ENCODE measurements around the gene PABPN1L. TPM values are rescaled to one million over a fixed set of nuclear protein-coding genes. Genes with fewer than 3 reads are reported as not detected.

PABPN1L gene
- total and polyA plus RNA-seq, 3 donors from 2014 or later = 0.34 to 0.93 TPM; not detected in 1

DNA sequence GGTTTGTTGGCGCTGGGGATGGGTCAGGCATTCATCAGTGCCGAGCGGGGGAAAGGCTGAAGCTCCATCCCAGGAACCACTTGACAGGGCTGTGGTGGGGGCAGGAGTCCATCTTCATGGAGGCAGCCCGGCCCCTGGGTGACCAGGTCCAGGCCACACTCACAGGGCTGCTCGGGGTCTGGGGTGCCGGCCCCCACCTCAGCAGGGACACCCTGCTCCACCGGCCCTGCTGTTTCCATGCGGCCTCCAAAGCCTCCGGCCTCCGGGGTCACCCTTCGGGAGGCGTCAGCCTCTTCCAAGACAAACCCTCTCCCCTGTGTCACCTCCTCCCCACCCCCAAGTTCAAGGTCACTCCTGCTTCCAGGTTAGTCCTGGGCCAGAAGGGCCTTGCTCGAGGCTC, 31.8 kb downstream of the PABPN1L start:
- DNase-seq = no peak
- intact Hi-C loops (cut with DNase I; ENCODE audit: low total_unique reads) = no loop called here
- whole genome bisulfite sequencing, 2 donors = 86 to 100% methylated on average over 3 to 13 of the region's 13 CpGs
- H3K27ac ChIP-seq = peak overlapping the region in 1 of 2 donors; percentile 45
- H3K27me3 ChIP-seq = no peaks in the 10 kb centered on the region
- TF ChIP-seq CTCF (IDR thresholded peaks at IDR 0.05) (no peak), POLR2A (IDR thresholded peaks at IDR 0.05) (no peak)
- no peak overlapping the region for H3K4me3 ChIP-seq
- H3K4me1 ChIP-seq = no peaks in the 10 kb centered on the region
- H3K36me3 ChIP-seq (ENCODE audit: low read depth, missing control alignments) = no peaks in the 10 kb centered on the region
- no peaks in the 10 kb centered on the region for H3K9me3 ChIP-seq

- Histone ChIP-seq H3K27ac (no peak overlapping the region), H3K27me3 (no peaks in the 10 kb centered on the region), H3K36me3 (ENCODE audit: low read depth, missing control alignments) (no peaks in the 10 kb centered on the region), H3K4me3 (no peak overlapping the region), H3K4me1 (no peaks in the 10 kb centered on the region), H3K9me3 (no peaks in the 10 kb centered on the region)
- DNase-seq = no peak
- TF ChIP-seq POLR2A (IDR thresholded peaks at IDR 0.05) (no peak), CTCF (IDR thresholded peaks at IDR 0.05) (no peak)
- intact Hi-C loops (cut with DNase I; ENCODE audit: low total_unique reads) = no loop called here
- WGBS, 2 donors = 85 to 96% methylated on average over 12 to 13 of the region's 13 CpGs
Observed at GRCh38 chr16:88833086-88833485, 33.4 kb downstream of the PABPN1L start.

GRCh38 chr16:88831838-88832237, 34.6 kb downstream of the PABPN1L start:
- DNase-seq = no peak
- intact Hi-C loops (cut with DNase I; ENCODE audit: low total_unique reads) = no loop called here
- no peak overlapping the region for H3K27ac ChIP-seq
- no peaks in the 10 kb centered on the region for H3K9me3 ChIP-seq
- H3K4me1 ChIP-seq = no peaks in the 10 kb centered on the region
- H3K36me3 ChIP-seq (ENCODE audit: low read depth, missing control alignments) = no peaks in the 10 kb centered on the region
- 87 to 98% methylated on average over 10 to 13 of the region's 13 CpGs for WGBS, 2 donors
- TF ChIP-seq POLR2A (IDR thresholded peaks at IDR 0.05) (no peak), CTCF (IDR thresholded peaks at IDR 0.05) (no peak)
- H3K27me3 ChIP-seq = no peaks in the 10 kb centered on the region
- no peak overlapping the region for H3K4me3 ChIP-seq

DNA sequence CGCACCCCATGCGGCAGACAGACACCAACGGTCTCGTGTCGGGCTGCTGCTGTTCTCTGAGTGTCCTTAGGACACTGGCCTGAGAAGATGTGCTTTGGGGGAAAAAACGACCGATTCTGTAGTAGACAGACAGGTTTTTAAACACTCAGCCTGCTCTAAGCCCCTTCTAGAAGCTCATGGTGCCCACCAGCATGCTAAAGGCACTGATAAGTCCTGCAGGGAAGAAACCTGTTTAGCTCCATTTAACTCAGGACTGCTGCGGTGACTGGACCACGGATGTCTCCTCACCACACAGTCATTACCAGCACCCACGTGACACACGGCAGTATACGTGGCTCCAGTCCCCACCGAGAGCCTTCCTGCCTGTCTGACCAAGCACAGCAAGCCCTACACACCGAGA, 35.7 kb downstream of the PABPN1L start:
- Histone ChIP-seq H3K27me3 (no peaks in the 10 kb centered on the region), H3K36me3 (ENCODE audit: low read depth, missing control alignments) (no peaks in the 10 kb centered on the region), H3K9me3 (no peaks in the 10 kb centered on the region), H3K4me1 (no peaks in the 10 kb centered on the region), H3K4me3 (no peak overlapping the region), H3K27ac (no peak overlapping the region)
- no peak for TF ChIP-seq POLR2A (IDR thresholded peaks at IDR 0.05)
- no peak for DNase-seq
- intact Hi-C loops (cut with DNase I; ENCODE audit: low total_unique reads) = no loop called here
- WGBS, 2 donors = 91 to 96% methylated on average over 13 to 14 of the region's 14 CpGs

- Histone ChIP-seq H3K9me3 (no peaks in the 10 kb centered on the region), H3K36me3 (ENCODE audit: low read depth, missing control alignments) (no peaks in the 10 kb centered on the region), H3K4me1 (no peaks in the 10 kb centered on the region), H3K27me3 (no peaks in the 10 kb centered on the region), H3K4me3 (no peak overlapping the region), H3K27ac (no peak overlapping the region)
- DNase-seq = peak; percentile 64
- WGBS, 2 donors = 61 to 72% methylated on average over 11 of the region's 11 CpGs
- TF ChIP-seq CTCF (IDR thresholded peaks at IDR 0.05) (no peak), POLR2A (IDR thresholded peaks at IDR 0.05) (no peak)
- intact Hi-C loops (cut with DNase I; ENCODE audit: low total_unique reads) = no loop called here
Observed at GRCh38 chr16:88830258-88830657, 36.2 kb downstream of the PABPN1L start.

All from testis (tissue), 3 donors.